Measurements from ENCODE around the gene GPC6.

DNA sequence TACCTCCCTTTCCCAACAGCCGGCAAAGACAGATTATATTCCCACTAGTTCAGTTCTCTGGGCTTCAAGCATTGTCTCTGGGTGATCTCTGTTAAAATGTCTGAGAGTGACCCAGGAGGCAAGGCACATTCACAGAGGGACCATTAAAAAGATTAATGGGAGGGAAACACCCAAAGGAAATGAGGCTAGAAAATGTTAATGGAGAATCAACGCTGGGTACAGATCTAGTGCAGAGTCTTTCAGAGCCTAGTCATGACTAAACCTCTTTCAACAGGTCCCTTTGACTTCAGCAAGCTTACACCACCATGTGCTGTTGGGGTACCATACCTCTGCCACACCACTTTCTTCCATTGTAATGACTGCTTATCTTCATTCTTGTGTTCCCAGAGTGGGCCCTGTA, 894.3 kb downstream of the GPC6 start:
- TF ChIP-seq, protein P1, sequence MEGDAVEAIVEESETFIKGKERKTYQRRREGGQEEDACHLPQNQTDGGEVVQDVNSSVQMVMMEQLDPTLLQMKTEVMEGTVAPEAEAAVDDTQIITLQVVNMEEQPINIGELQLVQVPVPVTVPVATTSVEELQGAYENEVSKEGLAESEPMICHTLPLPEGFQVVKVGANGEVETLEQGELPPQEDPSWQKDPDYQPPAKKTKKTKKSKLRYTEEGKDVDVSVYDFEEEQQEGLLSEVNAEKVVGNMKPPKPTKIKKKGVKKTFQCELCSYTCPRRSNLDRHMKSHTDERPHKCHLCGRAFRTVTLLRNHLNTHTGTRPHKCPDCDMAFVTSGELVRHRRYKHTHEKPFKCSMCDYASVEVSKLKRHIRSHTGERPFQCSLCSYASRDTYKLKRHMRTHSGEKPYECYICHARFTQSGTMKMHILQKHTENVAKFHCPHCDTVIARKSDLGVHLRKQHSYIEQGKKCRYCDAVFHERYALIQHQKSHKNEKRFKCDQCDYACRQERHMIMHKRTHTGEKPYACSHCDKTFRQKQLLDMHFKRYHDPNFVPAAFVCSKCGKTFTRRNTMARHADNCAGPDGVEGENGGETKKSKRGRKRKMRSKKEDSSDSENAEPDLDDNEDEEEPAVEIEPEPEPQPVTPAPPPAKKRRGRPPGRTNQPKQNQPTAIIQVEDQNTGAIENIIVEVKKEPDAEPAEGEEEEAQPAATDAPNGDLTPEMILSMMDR (IDR thresholded peaks at IDR 0.05; ENCODE audit: insufficient read depth, low read length), result no peak
- TF ChIP-seq, protein P2, sequence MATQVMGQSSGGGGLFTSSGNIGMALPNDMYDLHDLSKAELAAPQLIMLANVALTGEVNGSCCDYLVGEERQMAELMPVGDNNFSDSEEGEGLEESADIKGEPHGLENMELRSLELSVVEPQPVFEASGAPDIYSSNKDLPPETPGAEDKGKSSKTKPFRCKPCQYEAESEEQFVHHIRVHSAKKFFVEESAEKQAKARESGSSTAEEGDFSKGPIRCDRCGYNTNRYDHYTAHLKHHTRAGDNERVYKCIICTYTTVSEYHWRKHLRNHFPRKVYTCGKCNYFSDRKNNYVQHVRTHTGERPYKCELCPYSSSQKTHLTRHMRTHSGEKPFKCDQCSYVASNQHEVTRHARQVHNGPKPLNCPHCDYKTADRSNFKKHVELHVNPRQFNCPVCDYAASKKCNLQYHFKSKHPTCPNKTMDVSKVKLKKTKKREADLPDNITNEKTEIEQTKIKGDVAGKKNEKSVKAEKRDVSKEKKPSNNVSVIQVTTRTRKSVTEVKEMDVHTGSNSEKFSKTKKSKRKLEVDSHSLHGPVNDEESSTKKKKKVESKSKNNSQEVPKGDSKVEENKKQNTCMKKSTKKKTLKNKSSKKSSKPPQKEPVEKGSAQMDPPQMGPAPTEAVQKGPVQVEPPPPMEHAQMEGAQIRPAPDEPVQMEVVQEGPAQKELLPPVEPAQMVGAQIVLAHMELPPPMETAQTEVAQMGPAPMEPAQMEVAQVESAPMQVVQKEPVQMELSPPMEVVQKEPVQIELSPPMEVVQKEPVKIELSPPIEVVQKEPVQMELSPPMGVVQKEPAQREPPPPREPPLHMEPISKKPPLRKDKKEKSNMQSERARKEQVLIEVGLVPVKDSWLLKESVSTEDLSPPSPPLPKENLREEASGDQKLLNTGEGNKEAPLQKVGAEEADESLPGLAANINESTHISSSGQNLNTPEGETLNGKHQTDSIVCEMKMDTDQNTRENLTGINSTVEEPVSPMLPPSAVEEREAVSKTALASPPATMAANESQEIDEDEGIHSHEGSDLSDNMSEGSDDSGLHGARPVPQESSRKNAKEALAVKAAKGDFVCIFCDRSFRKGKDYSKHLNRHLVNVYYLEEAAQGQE (IDR thresholded peaks at IDR 0.05; ENCODE audit: insufficient replicate concordance, low read depth), result no peak

All from HL-60 (cell line).